HepG2 (cell line): Measurements from ENCODE around the gene NARF. TPM values are rescaled to one million over a fixed set of nuclear protein-coding genes. Genes with fewer than 3 reads are reported as not detected.

Source experiments
- CBFB ChIP-seq: sonication (generic); formaldehyde crosslinking; IDR thresholded peaks from 2 replicates; pipeline ENCODE4 v1.4.0; 2020; ENCODE audit warnings: missing genetic modification reagents
- DNMT1 ChIP-seq: sonication (generic); formaldehyde crosslinking; IDR thresholded peaks from 2 replicates; pipeline ENCODE4 v1.5.1; 2020; ENCODE audit warnings: mild to moderate bottlenecking, missing genetic modification reagents
- KDM5A ChIP-seq: fragments of 200-600 bp; sonication (generic); IDR thresholded peaks from 2 replicates; pipeline ENCODE4 v1.7.0; 2018; ENCODE audit warnings: antibody characterized with exemption, mild to moderate bottlenecking, low read length, borderline replicate concordance
- MEIS1 ChIP-seq: sonication (generic); formaldehyde crosslinking; IDR thresholded peaks from 2 replicates; pipeline ENCODE4 v1.9.0; 2021; ENCODE audit warnings: mild to moderate bottlenecking, missing genetic modification reagents, moderate library complexity, borderline replicate concordance
- NFE2L2 ChIP-seq: fragments of 150-350 bp; IDR thresholded peaks from 2 replicates; pipeline ENCODE4 v1.6.1; 2014; ENCODE audit warnings: low read length
- PITX1 ChIP-seq: sonication (generic); formaldehyde crosslinking; IDR thresholded peaks from 2 replicates; pipeline ENCODE4 v1.5.1; 2020; ENCODE audit warnings: mild to moderate bottlenecking, missing genetic modification reagents
- RARA ChIP-seq: IDR thresholded peaks from 2 replicates; pipeline ENCODE4 v1.6.1; 2016; ENCODE audit warnings: missing genetic modification reagents, missing compliant biosample characterization
- STAG1 ChIP-seq: sonication (generic); formaldehyde crosslinking; IDR thresholded peaks from 2 replicates; pipeline ENCODE4 v1.4.0; 2020; ENCODE audit warnings: missing genetic modification reagents
- TFAP4 ChIP-seq: sonication (generic); IDR thresholded peaks from 2 replicates; pipeline ENCODE4 v1.6.1; 2016; ENCODE audit warnings: low read depth, borderline replicate concordance
- TFDP2 ChIP-seq: sonication (generic); formaldehyde crosslinking; IDR thresholded peaks from 2 replicates; pipeline ENCODE4 v1.4.0; 2020; ENCODE audit warnings: missing genetic modification reagents
- THAP11 ChIP-seq: IDR thresholded peaks from 2 replicates; pipeline ENCODE4 v1.6.1; 2016; ENCODE audit warnings: missing biosample characterization, missing genetic modification reagents
- YEATS4 ChIP-seq: sonication (generic); formaldehyde crosslinking; IDR thresholded peaks from 2 replicates; pipeline ENCODE4 v1.4.0; 2020; ENCODE audit warnings: missing genetic modification reagents, borderline replicate concordance
- YY1 ChIP-seq: IDR thresholded peaks from 2 replicates; pipeline ENCODE4 v1.6.1; 2011; ENCODE audit warnings: low read length, low read depth, moderate library complexity, mild to moderate bottlenecking; ENCODE audit not compliant: insufficient read depth, insufficient replicate concordance
- ZBTB21 ChIP-seq: sonication (generic); formaldehyde crosslinking; IDR thresholded peaks from 2 replicates; pipeline ENCODE4 v1.4.0; 2020; ENCODE audit warnings: missing genetic modification reagents
- ZBTB33 ChIP-seq: sonication (generic); formaldehyde crosslinking; IDR thresholded peaks from 2 replicates; pipeline ENCODE4 v1.4.0; 2020; ENCODE audit warnings: missing genetic modification reagents
- ZMYM2 ChIP-seq: sonication (generic); formaldehyde crosslinking; IDR thresholded peaks from 2 replicates; pipeline ENCODE4 v1.8.0; 2022; ENCODE audit warnings: mild to moderate bottlenecking, missing genetic modification reagents
- ZNF101 ChIP-seq: sonication (generic); formaldehyde crosslinking; IDR thresholded peaks from 2 replicates; pipeline ENCODE4 v1.4.0; 2020; ENCODE audit warnings: mild to moderate bottlenecking, low read depth, missing genetic modification reagents, borderline replicate concordance
- ZNF232 ChIP-seq: sonication (generic); formaldehyde crosslinking; IDR thresholded peaks from 2 replicates; pipeline ENCODE4 v1.4.0; 2020; ENCODE audit warnings: missing genetic modification reagents, borderline replicate concordance
- ZNF333 ChIP-seq: sonication (generic); formaldehyde crosslinking; IDR thresholded peaks from 2 replicates; pipeline ENCODE4 v1.4.0; 2020; ENCODE audit warnings: mild to moderate bottlenecking, missing genetic modification reagents, borderline replicate concordance
- ZNF687 ChIP-seq: sonication (generic); formaldehyde crosslinking; IDR thresholded peaks from 2 replicates; pipeline ENCODE4 v1.5.1; 2020; ENCODE audit warnings: mild to moderate bottlenecking, missing genetic modification reagents, moderate library complexity
- ZSCAN20 ChIP-seq: sonication (generic); formaldehyde crosslinking; IDR thresholded peaks from 2 replicates; pipeline ENCODE4 v1.4.0; 2020; ENCODE audit warnings: missing genetic modification reagents, mild to moderate bottlenecking, borderline replicate concordance
- polyA plus RNA-seq, 8 experiments: library from polyadenylated mRNA; depleted of rRNA in 3 of 8; stranded (reverse) in 7 of 8; unstranded in 1 of 8; fragments of >200 nt; fragmentation: Illumina TruSeq in 4 of 8; extraction: Trizol in 4 of 8; gene quantifications; 2 replicates each; pipeline versions ENCODE4 v1.2.1 to v1.2.3, GENCODE V29; 2011 to 2016; ENCODE audit warnings: low read depth in 4 of 8, missing spikeins in 1 of 8, mixed read lengths in 1 of 8; ENCODE audit not compliant: insufficient read depth in 1 of 8
- total RNA-seq, 5 experiments: library from RNA; depleted of rRNA; stranded (reverse); fragments of >200 nt; fragmentation: Illumina TruSeq; extraction: Trizol; gene quantifications; 2 replicates each; pipeline ENCODE4 v1.2.3, GENCODE V29; 2016; ENCODE audit warnings: low read depth in 1 of 5

The NARF gene
- total and polyA plus RNA-seq, 2 of the 13 experiments (the other 11 are each of a cell fraction or from before 2014, with no cell fraction given): 61.1 to 144 TPM

- TF ChIP-seq ZNF687 (CRISPR knock-in tag) (peak; percentile 100), MEIS1 (peak; percentile 60; the same call in 1 of the 2 replicates), ZMYM2 (CRISPR knock-in tag) (no peak), ZNF101 (CRISPR knock-in tag) (no peak), DNMT1 (CRISPR knock-in tag) (no peak), TFDP2 (peak; percentile 93), ZBTB33 (peak; percentile 4; the same call in 1 of the 2 replicates), PITX1 (CRISPR knock-in tag) (peak; percentile 85), TFAP4 (no peak), ZSCAN20 (CRISPR knock-in tag) (no peak), NFE2L2 (no peak), KDM5A (no peak), STAG1 (peak; percentile 54), ZNF333 (CRISPR knock-in tag) (peak; percentile 79; the same call in 1 of the 2 replicates), ZBTB21 (CRISPR knock-in tag) (no peak), YY1 (no peak), RARA (CRISPR knock-in tag) (0 out of 2 replicates have a peak, but pooled peaks have one; percentile 23), CBFB (no peak), THAP11 (CRISPR knock-in tag) (peak; percentile 62), YEATS4 (CRISPR knock-in tag) (peak; percentile 54; the same call in 1 of the 2 replicates), ZNF232 (CRISPR knock-in tag) (peak; percentile 93)
Observed at GRCh38 chr17:82503728-82504308, 45.3 kb downstream of the NARF start (continued).
